ENCODE measurements around the gene VSIG4.
"Not testable (repeated sequence)": the region's sequence is repeated elsewhere in the genome, so short reads cannot be mapped to it uniquely, and the experiment has no call there.

The VSIG4 gene

DNA sequence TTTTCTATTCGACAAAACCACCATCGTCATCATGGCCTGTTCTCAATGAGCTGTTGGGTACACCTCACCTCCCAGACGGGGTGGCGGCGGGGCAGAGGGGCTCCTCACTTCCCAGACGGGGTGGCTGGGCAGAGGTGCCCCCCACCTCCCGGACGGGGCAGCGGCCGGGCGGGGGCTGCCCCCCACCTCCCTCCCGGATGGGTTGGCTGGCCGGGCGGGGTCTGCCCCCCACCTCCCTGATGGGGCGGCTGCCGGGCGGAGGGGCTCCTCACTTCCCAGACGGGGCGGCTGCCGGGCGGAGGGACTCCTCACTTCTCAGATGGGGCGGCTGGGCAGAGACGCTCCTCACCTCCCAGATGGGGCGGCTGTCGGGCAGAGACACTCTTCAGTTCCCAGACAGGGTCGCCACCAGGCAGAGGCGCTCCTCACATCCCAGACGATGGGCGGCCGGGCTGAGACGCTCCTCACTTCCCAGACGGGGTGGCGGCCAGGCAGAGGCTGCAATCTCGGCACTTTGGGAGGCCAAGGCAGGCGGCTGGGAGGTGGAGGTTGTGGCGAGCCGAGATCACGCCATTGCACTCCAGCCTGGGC lies 64.6 kb downstream of the VSIG4 start:
- DNase-seq, result not testable (repeated sequence)

Measured in OCI-M1 (cell line).